Astrocyte (in vitro differentiated cells and primary cell): ENCODE results near the gene CACNA2D1. TPM values are rescaled to one million over a fixed set of nuclear protein-coding genes. Genes with fewer than 3 reads are reported as not detected.
A peak's percentile ranks its signal among the peaks of the same experiment; 100 is the strongest.

Experiments
- DNase-seq: peaks from one replicate; pipeline ENCODE4 v3.0.0-alpha.2; 2010; ENCODE audit warnings: low read depth
- FAIRE-seq: peaks from 2 replicates; lab custom pipeline; 2011; peaks lifted over from hg19 to GRCh38; lab: Jason Lieb, UNC
- H2AFZ ChIP-seq: 2 replicates; pipeline ENCODE4 v1.6.0; 2012; ENCODE audit warnings: low read depth, low read length, inconsistent platforms
- H3K27ac ChIP-seq: 2 replicates; pipeline ENCODE4 v1.5.1; 2011; ENCODE audit warnings: low read depth, low read length, inconsistent platforms
- H3K27me3 ChIP-seq: 2 replicates; pipeline ENCODE4 v1.6.0; 2011; ENCODE audit warnings: low read length, inconsistent platforms; ENCODE audit not compliant: insufficient read depth
- H3K36me3 ChIP-seq: 2 replicates; pipeline ENCODE4 v1.5.1; 2011; ENCODE audit warnings: low read length, inconsistent platforms; ENCODE audit not compliant: insufficient read depth
- H3K4me1 ChIP-seq: 2 replicates; pipeline ENCODE4 v1.5.1; 2011; ENCODE audit warnings: low read length, inconsistent platforms; ENCODE audit not compliant: insufficient read depth
- H3K4me2 ChIP-seq: 2 replicates; pipeline ENCODE4 v1.6.0; 2012; ENCODE audit warnings: low read length, inconsistent platforms
- H3K4me3 ChIP-seq: 2 replicates; pipeline ENCODE4 v1.5.1; 2011; ENCODE audit warnings: low read depth, mild to moderate bottlenecking, low read length, inconsistent platforms; ENCODE audit not compliant: insufficient read depth
- H3K79me2 ChIP-seq: 2 replicates; pipeline ENCODE4 v1.6.0; 2012; ENCODE audit warnings: mild to moderate bottlenecking, low read length, inconsistent platforms; ENCODE audit not compliant: insufficient read depth
- H3K9ac ChIP-seq: 2 replicates; pipeline ENCODE4 v1.6.0; 2012; ENCODE audit warnings: mild to moderate bottlenecking, low read length, inconsistent platforms
- H3K9me3 ChIP-seq: 2 replicates; pipeline ENCODE4 v1.5.1; 2012; ENCODE audit warnings: low read depth, mild to moderate bottlenecking, low read length, inconsistent platforms; ENCODE audit not compliant: insufficient read depth
- H4K20me1 ChIP-seq: 2 replicates; pipeline ENCODE4 v1.6.0; 2012; ENCODE audit warnings: low read length, inconsistent platforms; ENCODE audit not compliant: insufficient read depth
- H3K27ac Mint-ChIP-seq: one replicate; pipeline ENCODE4 v1.8.0; 2021; ENCODE audit warnings: mild to moderate bottlenecking, mixed read lengths; ENCODE audit not compliant: unreplicated experiment
- H3K27me3 Mint-ChIP-seq: one replicate; pipeline ENCODE4 v1.8.0; 2021; ENCODE audit warnings: low read depth, mixed read lengths; ENCODE audit not compliant: unreplicated experiment
- H3K36me3 Mint-ChIP-seq: one replicate; pipeline ENCODE4 v1.8.0; 2021; ENCODE audit warnings: low read depth, mixed read lengths; ENCODE audit not compliant: unreplicated experiment
- H3K4me1 Mint-ChIP-seq: one replicate; pipeline ENCODE4 v1.8.0; 2021; ENCODE audit warnings: low read depth, mixed read lengths; ENCODE audit not compliant: unreplicated experiment
- H3K4me3 Mint-ChIP-seq: one replicate; pipeline ENCODE4 v1.8.0; 2021; ENCODE audit warnings: mild to moderate bottlenecking, moderate library complexity, mixed read lengths; ENCODE audit not compliant: unreplicated experiment
- H3K9me3 Mint-ChIP-seq: one replicate; pipeline ENCODE4 v1.8.0; 2021; ENCODE audit warnings: mild to moderate bottlenecking, mixed read lengths; ENCODE audit not compliant: unreplicated experiment
- EZH2 ChIP-seq: IDR thresholded peaks from 2 replicates; pipeline ENCODE4 v1.6.1; 2012; ENCODE audit warnings: mild to moderate bottlenecking, low read length, inconsistent platforms; ENCODE audit not compliant: insufficient read depth
- total RNA-seq: library from RNA; stranded (reverse); gene quantifications from 2 replicates; pipeline ENCODE4 v1.2.1, GENCODE V29; 2021
- TF ChIP-seq, protein P1 (sequence below): IDR thresholded peaks from 2 replicates; pipeline ENCODE4 v1.5.1; 2011; ENCODE audit warnings: low read depth, mild to moderate bottlenecking, inconsistent platforms, low read length, moderate library complexity; ENCODE audit not compliant: insufficient read depth

CACNA2D1 gene
- total RNA-seq, 1 donor from 2014 or later, result 53.4 TPM

DNA sequence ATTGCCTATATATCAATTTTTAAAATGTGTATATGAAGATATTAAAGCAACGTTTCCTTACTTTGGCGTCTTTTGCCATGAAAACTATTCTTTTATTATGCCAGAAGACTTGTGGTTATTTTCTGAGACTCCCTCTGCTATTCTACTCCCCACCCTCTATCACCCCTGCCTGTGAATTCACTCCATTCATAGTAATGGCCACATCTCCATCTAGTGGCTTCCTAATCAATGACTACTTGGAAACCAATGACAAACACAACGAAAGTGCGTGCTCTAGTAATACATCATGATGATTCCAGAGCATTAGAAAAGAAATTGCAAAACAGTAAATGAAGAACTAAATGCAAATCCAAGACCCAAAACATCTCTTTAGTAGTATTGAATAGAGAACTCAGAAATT lies 487.1 kb downstream of the CACNA2D1 start:
- Histone ChIP-seq H3K4me2 (no peak overlapping the region), H3K4me3 (no peak overlapping the region), H4K20me1 (no peaks in the 10 kb centered on the region), H3K36me3 (no peaks in the 10 kb centered on the region), H3K79me2 (no peaks in the 10 kb centered on the region), H2AFZ (no peak overlapping the region), H3K27me3 (no peaks in the 10 kb centered on the region), H3K27ac (no peak overlapping the region), H3K9ac (no peak overlapping the region), H3K9me3 (no peaks in the 10 kb centered on the region), H3K4me1 (no peaks in the 10 kb centered on the region)
- H3K4me1 Mint-ChIP-seq, result peaks cover 9% of the 10 kb centered on the region
- no peak overlapping the region for H3K27ac Mint-ChIP-seq
- H3K27me3 Mint-ChIP-seq, result no peaks in the 10 kb centered on the region
- no peak overlapping the region for H3K4me3 Mint-ChIP-seq
- TF ChIP-seq, protein P1, sequence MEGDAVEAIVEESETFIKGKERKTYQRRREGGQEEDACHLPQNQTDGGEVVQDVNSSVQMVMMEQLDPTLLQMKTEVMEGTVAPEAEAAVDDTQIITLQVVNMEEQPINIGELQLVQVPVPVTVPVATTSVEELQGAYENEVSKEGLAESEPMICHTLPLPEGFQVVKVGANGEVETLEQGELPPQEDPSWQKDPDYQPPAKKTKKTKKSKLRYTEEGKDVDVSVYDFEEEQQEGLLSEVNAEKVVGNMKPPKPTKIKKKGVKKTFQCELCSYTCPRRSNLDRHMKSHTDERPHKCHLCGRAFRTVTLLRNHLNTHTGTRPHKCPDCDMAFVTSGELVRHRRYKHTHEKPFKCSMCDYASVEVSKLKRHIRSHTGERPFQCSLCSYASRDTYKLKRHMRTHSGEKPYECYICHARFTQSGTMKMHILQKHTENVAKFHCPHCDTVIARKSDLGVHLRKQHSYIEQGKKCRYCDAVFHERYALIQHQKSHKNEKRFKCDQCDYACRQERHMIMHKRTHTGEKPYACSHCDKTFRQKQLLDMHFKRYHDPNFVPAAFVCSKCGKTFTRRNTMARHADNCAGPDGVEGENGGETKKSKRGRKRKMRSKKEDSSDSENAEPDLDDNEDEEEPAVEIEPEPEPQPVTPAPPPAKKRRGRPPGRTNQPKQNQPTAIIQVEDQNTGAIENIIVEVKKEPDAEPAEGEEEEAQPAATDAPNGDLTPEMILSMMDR, result peak; percentile 46
- no peak for TF ChIP-seq EZH2
- peak; percentile 45 for DNase-seq
- H3K36me3 Mint-ChIP-seq, result no peaks in the 10 kb centered on the region
- no peaks in the 10 kb centered on the region for H3K9me3 Mint-ChIP-seq
- FAIRE-seq, result no peak

DNA sequence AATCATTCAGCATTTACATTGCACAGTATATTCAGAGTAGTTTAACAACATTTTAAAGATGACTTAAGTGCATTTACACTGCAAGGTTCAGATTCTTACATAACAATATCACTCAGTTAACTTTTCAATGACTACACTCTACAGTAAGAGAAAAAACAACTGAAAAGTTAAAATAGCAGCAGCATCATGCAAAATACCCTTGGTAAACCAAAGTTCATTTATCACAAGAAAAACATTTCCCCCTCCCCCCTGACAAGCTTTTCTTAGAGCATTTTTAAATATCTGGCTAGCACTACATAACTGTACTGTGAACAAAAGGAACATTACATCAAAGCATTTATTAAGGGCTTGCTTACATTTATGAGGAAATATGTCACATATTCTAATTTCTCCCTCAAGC lies 494.3 kb downstream of the CACNA2D1 start:
- no peaks in the 10 kb centered on the region for H3K79me2 ChIP-seq
- Mint-ChIP-seq H3K36me3 (no peaks in the 10 kb centered on the region), H3K27ac (no peak overlapping the region), H3K27me3 (no peaks in the 10 kb centered on the region), H3K4me3 (no peak overlapping the region), H3K4me1 (peaks cover 15% of the 10 kb centered on the region), H3K9me3 (no peaks in the 10 kb centered on the region)
- no peaks in the 10 kb centered on the region for H3K4me1 ChIP-seq
- no peak overlapping the region for H3K9ac ChIP-seq
- TF ChIP-seq EZH2, result no peak
- TF ChIP-seq, protein P1, result no peak
- DNase-seq (peak; percentile 54), FAIRE-seq (no peak)
- no peak overlapping the region for H3K4me2 ChIP-seq
- H4K20me1 ChIP-seq, result no peaks in the 10 kb centered on the region
- H3K27me3 ChIP-seq, result no peaks in the 10 kb centered on the region
- H3K27ac ChIP-seq, result no peak overlapping the region
- no peak overlapping the region for H2AFZ ChIP-seq
- H3K9me3 ChIP-seq, result no peaks in the 10 kb centered on the region
- H3K4me3 ChIP-seq, result no peak overlapping the region
- H3K36me3 ChIP-seq, result no peaks in the 10 kb centered on the region

DNA sequence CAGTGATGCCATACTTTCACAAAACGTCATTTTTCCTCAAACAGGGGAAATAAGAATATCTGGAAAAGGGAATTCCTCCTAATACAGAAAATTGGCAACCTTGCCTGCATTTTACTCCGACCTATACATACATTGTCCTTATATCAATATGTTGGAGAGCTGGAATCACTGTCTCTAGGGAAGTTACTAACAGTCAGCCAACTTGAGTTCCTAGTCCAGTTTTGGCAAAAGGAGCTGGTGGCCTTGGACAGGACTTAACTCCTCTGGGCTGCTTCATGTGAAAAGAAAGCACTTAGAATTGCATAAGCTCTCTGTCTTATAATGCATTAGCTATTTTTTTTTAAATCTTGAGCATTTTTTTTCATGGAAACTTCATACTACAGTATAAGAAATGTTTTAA lies 499.5 kb downstream of the CACNA2D1 start:
- H3K9me3 ChIP-seq, result no peaks in the 10 kb centered on the region
- H3K4me3 Mint-ChIP-seq, result no peak overlapping the region
- H3K36me3 Mint-ChIP-seq, result no peaks in the 10 kb centered on the region
- H3K79me2 ChIP-seq, result no peaks in the 10 kb centered on the region
- H3K4me2 ChIP-seq, result no peak overlapping the region
- H3K27ac Mint-ChIP-seq, result no peak overlapping the region
- DNase-seq (no peak), FAIRE-seq (no peak)
- no peak overlapping the region for H3K4me3 ChIP-seq
- TF ChIP-seq EZH2, result no peak
- TF ChIP-seq, protein P1, result no peak
- H3K27me3 ChIP-seq, result no peaks in the 10 kb centered on the region
- H2AFZ ChIP-seq, result no peak overlapping the region
- H3K27ac ChIP-seq, result no peak overlapping the region
- H3K9ac ChIP-seq, result no peak overlapping the region
- H4K20me1 ChIP-seq, result no peaks in the 10 kb centered on the region
- H3K4me1 Mint-ChIP-seq, result no peaks in the 10 kb centered on the region
- no peaks in the 10 kb centered on the region for H3K4me1 ChIP-seq
- no peaks in the 10 kb centered on the region for H3K27me3 Mint-ChIP-seq
- H3K36me3 ChIP-seq, result no peaks in the 10 kb centered on the region
- no peaks in the 10 kb centered on the region for H3K9me3 Mint-ChIP-seq
